ENCODE data around the gene OLFML1. TPM values are rescaled to one million over a fixed set of nuclear protein-coding genes. Genes with fewer than 3 reads are reported as not detected.
A peak's percentile ranks its signal among the peaks of the same experiment; 100 is the strongest.

OLFML1 gene
- total RNA-seq, 1 donor from 2014 or later: 11.5 TPM

DNA sequence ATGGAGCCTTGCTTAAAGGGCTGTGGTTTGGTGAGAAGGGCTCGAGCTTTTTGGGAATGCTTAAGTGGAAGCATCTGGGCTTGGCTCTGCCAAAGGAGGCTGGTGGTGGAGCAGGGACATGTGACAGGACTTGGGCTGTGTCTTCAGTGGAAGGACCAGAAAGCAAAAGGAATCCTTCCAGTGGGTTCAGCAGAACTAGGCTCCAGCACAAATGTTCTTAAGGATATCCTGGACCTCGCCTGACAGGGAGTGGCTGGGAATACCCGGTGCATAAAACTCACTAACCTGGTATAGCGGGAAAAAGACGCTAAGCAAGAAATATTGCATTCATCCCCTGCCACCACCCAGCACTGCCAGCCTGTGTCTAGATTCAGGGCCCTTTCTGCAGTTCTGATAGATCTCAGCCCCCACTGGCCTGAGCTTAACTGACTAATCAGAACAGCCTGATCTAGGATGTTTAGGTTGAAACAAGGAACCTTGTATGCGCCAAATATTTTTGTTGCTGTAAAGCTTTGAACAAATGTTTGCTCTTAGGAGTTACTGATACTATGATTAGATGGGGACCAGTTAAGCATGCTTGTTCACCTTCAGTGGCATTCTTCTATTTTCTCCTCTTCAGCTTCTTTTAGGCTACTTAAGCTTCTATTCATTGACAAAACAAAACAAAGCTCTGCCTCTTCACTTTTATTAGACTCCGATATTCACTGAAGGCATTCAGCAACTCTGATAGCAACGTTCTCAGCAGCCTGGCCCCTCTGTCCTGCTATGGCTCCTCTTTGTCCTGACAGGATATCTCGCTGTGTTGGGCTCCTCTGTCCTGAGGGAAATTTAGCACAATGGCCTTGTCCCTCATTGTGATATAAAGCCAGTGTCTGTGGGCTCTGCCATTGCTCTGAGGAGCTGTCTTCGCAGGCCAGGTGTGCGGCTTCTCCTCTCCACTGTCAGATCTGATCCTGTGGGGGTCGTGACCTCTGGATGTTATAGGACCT, 53.5 kb downstream of the OLFML1 start:
- H3K4me1 ChIP-seq: peaks cover 56% of the 10 kb centered on the region
- DNase-seq (ENCODE audit: extremely low spot score in 2 of 2): no peak
- H3K27me3 ChIP-seq: no peaks in the 10 kb centered on the region
- peak in 1 of 2 donors; percentile 43 for TF ChIP-seq POLR2AphosphoS5 (IDR thresholded peaks at IDR 0.05; ENCODE audit: insufficient read depth in 1 of 2, low read depth in 1 of 2)
- no peak for TF ChIP-seq POLR2A (IDR thresholded peaks at IDR 0.05)
- no peaks in the 10 kb centered on the region for H3K36me3 ChIP-seq
- H3K27ac ChIP-seq: peak overlapping the region; percentile 66
- H3K4me3 ChIP-seq: peak overlapping the region in 1 of 2 donors; percentile 7
- H3K9me3 ChIP-seq: no peaks in the 10 kb centered on the region
- intact Hi-C loops (cut with DNase I): no loop called here

DNA sequence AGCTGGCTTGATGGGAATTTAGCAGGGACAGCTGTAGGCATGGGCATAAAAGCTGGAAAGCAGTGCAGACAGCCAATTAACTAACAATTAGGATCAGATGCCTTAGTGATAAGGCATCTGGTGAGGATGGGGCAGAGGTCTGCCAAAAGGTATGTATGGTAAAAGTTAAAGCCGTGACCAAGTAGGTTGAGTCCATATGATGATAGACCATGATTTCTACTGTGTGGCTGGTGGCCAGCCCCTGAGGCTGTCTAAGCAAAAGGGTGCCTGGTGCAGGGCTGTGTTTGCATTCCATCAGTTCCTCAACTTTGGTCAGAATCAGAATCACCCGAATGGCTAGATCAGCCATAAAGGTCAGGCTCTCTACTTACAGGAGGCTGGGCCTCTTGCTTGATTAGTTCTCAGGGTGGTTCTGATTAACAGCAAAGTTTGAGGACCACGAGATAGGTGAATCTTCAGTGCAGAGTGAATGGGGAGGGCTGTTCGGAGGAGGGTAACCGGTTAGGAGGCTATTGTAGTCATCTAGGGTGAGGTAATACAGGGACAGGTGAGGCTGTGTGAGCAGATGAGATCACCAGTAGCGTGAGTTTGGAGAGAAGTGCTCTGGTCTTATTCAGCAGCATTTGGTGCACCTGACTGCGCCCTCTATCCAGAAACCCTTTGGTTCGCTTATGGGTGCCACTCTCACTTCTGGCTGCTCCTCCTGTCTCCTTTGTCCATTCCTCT, 55.7 kb downstream of the OLFML1 start:
- no peak for TF ChIP-seq POLR2A (IDR thresholded peaks at IDR 0.05)
- peak in 1 of 2 donors; percentile 20 for TF ChIP-seq POLR2AphosphoS5 (IDR thresholded peaks at IDR 0.05; ENCODE audit: insufficient read depth in 1 of 2, low read depth in 1 of 2)
- Histone ChIP-seq H3K27me3 (no peaks in the 10 kb centered on the region), H3K27ac (peak overlapping the region; percentile 34), H3K9me3 (no peaks in the 10 kb centered on the region), H3K4me1 (peaks cover 57% of the 10 kb centered on the region), H3K36me3 (no peaks in the 10 kb centered on the region), H3K4me3 (no peak overlapping the region)
- intact Hi-C loops (cut with DNase I): no loop called here
- DNase-seq (ENCODE audit: extremely low spot score in 2 of 2): no peak

DNA sequence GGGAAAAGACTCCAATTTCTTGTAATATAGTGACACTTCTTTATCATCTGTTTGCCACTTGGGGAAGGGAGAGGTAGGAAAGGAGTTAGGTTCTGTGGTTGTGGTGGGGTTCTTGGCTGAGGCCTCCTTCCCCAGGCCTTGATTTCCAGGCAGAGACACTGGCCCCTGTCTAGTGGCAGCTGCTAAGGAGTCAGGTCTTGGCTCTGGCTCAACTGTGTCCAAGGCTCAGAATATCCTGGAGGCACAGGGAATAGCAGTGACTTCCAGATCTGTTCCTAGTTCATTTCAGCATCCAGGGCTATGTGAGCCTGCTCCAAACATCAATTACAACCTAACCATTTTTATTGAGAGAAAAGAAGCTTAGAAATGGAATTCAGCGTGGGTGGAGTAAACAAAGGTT, 58.0 kb downstream of the OLFML1 start:
- Histone ChIP-seq H3K27me3 (no peaks in the 10 kb centered on the region), H3K4me1 (peaks cover 46% of the 10 kb centered on the region), H3K9me3 (no peaks in the 10 kb centered on the region), H3K36me3 (no peaks in the 10 kb centered on the region), H3K4me3 (no peak overlapping the region), H3K27ac (no peak overlapping the region)
- TF ChIP-seq POLR2AphosphoS5 (IDR thresholded peaks at IDR 0.05; ENCODE audit: insufficient read depth in 1 of 2, low read depth in 1 of 2): no peak
- TF ChIP-seq, protein P1, sequence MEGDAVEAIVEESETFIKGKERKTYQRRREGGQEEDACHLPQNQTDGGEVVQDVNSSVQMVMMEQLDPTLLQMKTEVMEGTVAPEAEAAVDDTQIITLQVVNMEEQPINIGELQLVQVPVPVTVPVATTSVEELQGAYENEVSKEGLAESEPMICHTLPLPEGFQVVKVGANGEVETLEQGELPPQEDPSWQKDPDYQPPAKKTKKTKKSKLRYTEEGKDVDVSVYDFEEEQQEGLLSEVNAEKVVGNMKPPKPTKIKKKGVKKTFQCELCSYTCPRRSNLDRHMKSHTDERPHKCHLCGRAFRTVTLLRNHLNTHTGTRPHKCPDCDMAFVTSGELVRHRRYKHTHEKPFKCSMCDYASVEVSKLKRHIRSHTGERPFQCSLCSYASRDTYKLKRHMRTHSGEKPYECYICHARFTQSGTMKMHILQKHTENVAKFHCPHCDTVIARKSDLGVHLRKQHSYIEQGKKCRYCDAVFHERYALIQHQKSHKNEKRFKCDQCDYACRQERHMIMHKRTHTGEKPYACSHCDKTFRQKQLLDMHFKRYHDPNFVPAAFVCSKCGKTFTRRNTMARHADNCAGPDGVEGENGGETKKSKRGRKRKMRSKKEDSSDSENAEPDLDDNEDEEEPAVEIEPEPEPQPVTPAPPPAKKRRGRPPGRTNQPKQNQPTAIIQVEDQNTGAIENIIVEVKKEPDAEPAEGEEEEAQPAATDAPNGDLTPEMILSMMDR (IDR thresholded peaks at IDR 0.05): no peak
- TF ChIP-seq POLR2A (IDR thresholded peaks at IDR 0.05): no peak
- intact Hi-C loops (cut with DNase I): no loop called here
- DNase-seq (ENCODE audit: extremely low spot score in 2 of 2): no peak

DNA sequence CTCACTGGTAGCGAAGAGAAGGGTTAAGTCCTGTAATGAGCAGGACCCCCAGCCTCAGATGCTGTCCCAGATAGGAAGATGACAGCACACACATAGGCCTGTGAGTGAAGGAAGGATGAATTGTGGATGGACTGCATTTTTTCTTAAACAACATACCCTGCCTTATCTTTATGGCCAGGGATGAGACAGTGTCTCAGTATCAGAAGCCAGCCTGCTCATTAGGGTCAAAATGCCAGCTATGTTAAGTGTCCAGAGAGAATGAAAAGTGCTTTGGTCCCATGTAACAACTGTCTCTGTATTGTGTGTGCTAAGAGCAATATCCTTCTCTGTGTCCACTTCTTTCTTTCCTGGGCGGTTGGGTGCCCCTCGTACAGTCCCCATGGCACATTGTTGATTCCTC, 58.7 kb downstream of the OLFML1 start:
- intact Hi-C loops (cut with DNase I): no loop called here
- no peaks in the 10 kb centered on the region for H3K27me3 ChIP-seq
- peaks cover 39% of the 10 kb centered on the region for H3K4me1 ChIP-seq
- no peaks in the 10 kb centered on the region for H3K9me3 ChIP-seq
- TF ChIP-seq POLR2AphosphoS5 (IDR thresholded peaks at IDR 0.05; ENCODE audit: insufficient read depth in 1 of 2, low read depth in 1 of 2) (no peak), POLR2A (IDR thresholded peaks at IDR 0.05) (no peak)
- TF ChIP-seq, protein P1 (IDR thresholded peaks at IDR 0.05): no peak
- H3K4me3 ChIP-seq: no peak overlapping the region
- no peaks in the 10 kb centered on the region for H3K36me3 ChIP-seq
- DNase-seq (ENCODE audit: extremely low spot score in 2 of 2): no peak
- H3K27ac ChIP-seq: no peak overlapping the region

DNA sequence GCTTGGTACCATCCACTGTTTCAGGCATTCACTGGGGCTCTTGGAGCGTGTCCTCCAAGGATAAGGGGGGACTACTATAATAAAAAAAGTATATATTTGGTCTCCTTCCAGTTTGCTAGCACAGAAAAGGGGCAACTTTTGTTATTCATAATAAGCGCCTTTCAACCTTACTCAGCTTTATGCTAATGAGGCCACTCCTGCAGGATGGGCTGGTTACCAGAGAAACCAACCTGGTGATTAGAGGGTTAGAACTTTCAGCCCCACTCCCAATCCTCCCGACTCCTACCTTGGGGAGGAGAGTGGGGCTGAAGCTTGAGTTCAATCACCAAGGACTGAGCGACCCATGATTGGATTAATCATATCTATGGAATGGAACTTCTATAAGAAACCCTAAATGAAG, 60.3 kb downstream of the OLFML1 start:
- DNase-seq (ENCODE audit: extremely low spot score in 2 of 2): no peak
- Histone ChIP-seq H3K4me1 (peaks cover 23% of the 10 kb centered on the region), H3K27me3 (no peaks in the 10 kb centered on the region), H3K4me3 (no peak overlapping the region), H3K27ac (no peak overlapping the region), H3K9me3 (no peaks in the 10 kb centered on the region), H3K36me3 (no peaks in the 10 kb centered on the region)
- intact Hi-C loops (cut with DNase I): no loop called here
- TF ChIP-seq POLR2A (IDR thresholded peaks at IDR 0.05): no peak
- TF ChIP-seq, protein P1 (IDR thresholded peaks at IDR 0.05): no peak
